Measurements from ENCODE around the gene FSTL1. TPM values are rescaled to one million over a fixed set of nuclear protein-coding genes. Genes with fewer than 3 reads are reported as not detected.
A peak's percentile ranks its signal among the peaks of the same experiment; 100 is the strongest.

The FSTL1 gene
- total and polyA plus RNA-seq, 7 experiments from 2014 or later: 0.05 to 0.58 (median 0.29) TPM; not detected in 3

- H3K27me3 Mint-ChIP-seq: peaks cover 0 to 7% (median 6%) of the 10 kb centered on the region in 5 donors
- H3K36me3 ChIP-seq (ENCODE audit: control insufficient read depth in 2 of 3, insufficient read depth in 3 of 3, low read length in 3 of 3): no peaks in the 10 kb centered on the region
- H3K4me1 Mint-ChIP-seq: peaks cover 16 to 24% (median 18%) of the 10 kb centered on the region in 7 donors
- H3K27ac Mint-ChIP-seq: peak overlapping the region in 6 of 9 donors; percentile 13 to 65 (median 20)
- peak overlapping the region in 9 of 10 donors; percentile 80 to 89 (median 88) for H3K4me3 Mint-ChIP-seq
- H3K27ac ChIP-seq (ENCODE audit: low read depth, low read length): no peak overlapping the region
- ATAC-seq (peak; percentile 6), DNase-seq (no peak)
- intact Hi-C loops (cut with micrococcal nuclease): loop anchor here (1.0 to 5.0 kb wide), 13 partner anchors 68 to 1534 kb away; partner anchors contain the start of genes LRRC58 (in 2 of the 2), GSK3B (in 1 of the 2), GTF2E1 (in 1 of the 2) and RABL3 (in 1 of the 2)
- no peaks in the 10 kb centered on the region for H3K9me3 ChIP-seq (ENCODE audit: control insufficient read depth in 2 of 3, low read length in 3 of 3)
- no peaks in the 10 kb centered on the region for H3K9me3 Mint-ChIP-seq
- no peaks in the 10 kb centered on the region for H3K4me1 ChIP-seq (ENCODE audit: control insufficient read depth in 2 of 2, insufficient read depth in 2 of 2, low read length in 2 of 2)
- ChIA-PET CTCF (interaction anchor here (0.5 to 4.4 kb wide), 19 partner anchors 10 to 1685 kb away, joined by 3 to 69 read pairs (median 4); partner anchors contain the start of gene LRRC58), POLR2A (interaction anchor here (1.1 kb wide), 1 partner anchor 322 kb away, joined by 4 read pairs; no protein-coding TSS in a partner anchor)
- H3K4me3 ChIP-seq (ENCODE audit: low read length): peak overlapping the region; percentile 72
- no peaks in the 10 kb centered on the region for H3K27me3 ChIP-seq (ENCODE audit: control insufficient read depth in 2 of 2, insufficient read depth in 2 of 2, low read length in 2 of 2)
- H3K36me3 Mint-ChIP-seq: no peaks in the 10 kb centered on the region
Measured at GRCh38 chr3:120416868-120417267, 33.9 kb downstream of the FSTL1 start.

- intact Hi-C loops (cut with micrococcal nuclease): loop anchor here (2.0 to 5.0 kb wide), 5 partner anchors 268 to 1533 kb away; partner anchors contain the start of gene GSK3B (in 1 of the 2)
- no peaks in the 10 kb centered on the region for H3K4me1 ChIP-seq (ENCODE audit: control insufficient read depth in 2 of 2, insufficient read depth in 2 of 2, low read length in 2 of 2)
- Mint-ChIP-seq H3K27me3 (peaks cover 0 to 9% (median 6%) of the 10 kb centered on the region in 5 donors), H3K4me3 (peak overlapping the region in 1 of 10 donors; percentile 45), H3K36me3 (no peaks in the 10 kb centered on the region), H3K9me3 (no peaks in the 10 kb centered on the region), H3K4me1 (peaks cover 16 to 24% (median 18%) of the 10 kb centered on the region in 7 donors), H3K27ac (no peak overlapping the region)
- no peaks in the 10 kb centered on the region for H3K36me3 ChIP-seq (ENCODE audit: control insufficient read depth in 2 of 3, insufficient read depth in 3 of 3, low read length in 3 of 3)
- H3K27me3 ChIP-seq (ENCODE audit: control insufficient read depth in 2 of 2, insufficient read depth in 2 of 2, low read length in 2 of 2): no peaks in the 10 kb centered on the region
- H3K4me3 ChIP-seq (ENCODE audit: low read length): no peak overlapping the region
- H3K9me3 ChIP-seq (ENCODE audit: control insufficient read depth in 2 of 3, low read length in 3 of 3): no peaks in the 10 kb centered on the region
- ChIA-PET POLR2A (no interaction called here), CTCF (interaction anchor here (0.8 to 4.4 kb wide), 3 partner anchors 136 to 524 kb away, joined by 3 to 69 read pairs (median 3); no protein-coding TSS in a partner anchor)
- ATAC-seq (no peak), DNase-seq (no peak)
- H3K27ac ChIP-seq (ENCODE audit: low read depth, low read length): no peak overlapping the region
Measured at GRCh38 chr3:120415756-120416155, 35.0 kb downstream of the FSTL1 start.

DNA sequence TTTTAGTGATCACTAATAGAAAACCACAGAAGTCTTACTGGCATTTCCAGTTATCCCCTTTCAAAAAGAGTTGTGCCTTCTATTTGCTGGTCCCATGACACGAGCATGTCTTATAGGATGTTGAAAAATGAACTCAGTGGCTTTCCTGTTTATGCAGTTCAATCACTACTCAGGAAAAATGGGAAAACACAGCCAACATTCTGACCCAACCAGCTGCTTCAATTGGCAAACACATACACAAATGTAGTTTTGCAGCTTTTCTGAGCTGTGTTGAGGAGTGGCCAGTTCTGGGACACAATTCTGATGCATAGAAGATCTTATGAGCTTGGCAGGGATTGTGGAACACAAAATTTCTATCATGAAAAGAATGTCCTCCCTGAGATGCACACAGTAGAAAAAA is 40.3 kb downstream of the FSTL1 start:
- Mint-ChIP-seq H3K9me3 (no peaks in the 10 kb centered on the region), H3K36me3 (no peaks in the 10 kb centered on the region), H3K4me1 (peaks cover 0 to 1% (median 0%) of the 10 kb centered on the region in 7 donors), H3K27ac (no peak overlapping the region), H3K27me3 (peaks cover 0 to 3% (median 0%) of the 10 kb centered on the region in 5 donors), H3K4me3 (no peak overlapping the region)
- Histone ChIP-seq H3K9me3 (ENCODE audit: control insufficient read depth in 2 of 3, low read length in 3 of 3) (no peaks in the 10 kb centered on the region), H3K27me3 (ENCODE audit: control insufficient read depth in 2 of 2, insufficient read depth in 2 of 2, low read length in 2 of 2) (no peaks in the 10 kb centered on the region), H3K4me3 (ENCODE audit: low read length) (no peak overlapping the region), H3K4me1 (ENCODE audit: control insufficient read depth in 2 of 2, insufficient read depth in 2 of 2, low read length in 2 of 2) (no peaks in the 10 kb centered on the region), H3K27ac (ENCODE audit: low read depth, low read length) (no peak overlapping the region), H3K36me3 (ENCODE audit: control insufficient read depth in 2 of 3, insufficient read depth in 3 of 3, low read length in 3 of 3) (no peaks in the 10 kb centered on the region)
- DNase-seq (no peak), ATAC-seq (no peak)
- ChIA-PET CTCF (no interaction called here), POLR2A (interaction anchor here (0.6 kb wide), 1 partner anchor 301 kb away, joined by 5 read pairs; no protein-coding TSS in a partner anchor)
- intact Hi-C loops (cut with micrococcal nuclease): no loop called here

DNA sequence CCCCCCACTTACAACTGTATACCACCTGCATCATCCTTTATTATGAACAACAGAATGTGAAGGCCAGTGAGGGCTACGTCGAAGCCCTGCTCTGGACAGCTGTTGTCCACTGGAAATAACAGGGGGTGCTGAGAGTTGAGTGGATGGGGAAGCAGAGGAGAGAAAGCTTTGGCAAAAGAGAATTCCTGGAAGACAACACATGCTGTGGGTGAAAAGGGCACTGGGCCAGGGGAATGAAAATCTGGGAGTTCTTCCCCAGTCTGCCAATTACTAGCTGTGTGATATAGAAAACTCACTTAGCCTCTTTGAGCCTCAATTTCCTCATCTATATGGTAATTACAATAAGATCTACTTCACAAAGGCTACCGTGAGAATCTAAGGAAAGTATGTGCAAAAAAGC is 40.7 kb downstream of the FSTL1 start:
- no peaks in the 10 kb centered on the region for H3K4me1 ChIP-seq (ENCODE audit: control insufficient read depth in 2 of 2, insufficient read depth in 2 of 2, low read length in 2 of 2)
- intact Hi-C loops (cut with micrococcal nuclease): no loop called here
- H3K4me3 ChIP-seq (ENCODE audit: low read length): no peak overlapping the region
- H3K27me3 ChIP-seq (ENCODE audit: control insufficient read depth in 2 of 2, insufficient read depth in 2 of 2, low read length in 2 of 2): no peaks in the 10 kb centered on the region
- Mint-ChIP-seq H3K9me3 (no peaks in the 10 kb centered on the region), H3K36me3 (no peaks in the 10 kb centered on the region), H3K4me3 (no peak overlapping the region), H3K27ac (no peak overlapping the region), H3K27me3 (peaks cover 0 to 3% (median 0%) of the 10 kb centered on the region in 5 donors), H3K4me1 (peaks cover 0 to 1% (median 0%) of the 10 kb centered on the region in 7 donors)
- ChIA-PET POLR2A (interaction anchor here (0.6 kb wide), 1 partner anchor 301 kb away, joined by 5 read pairs; no protein-coding TSS in a partner anchor), CTCF (interaction anchor here (1.0 kb wide), 1 partner anchor 8 kb away, joined by 4 read pairs; no protein-coding TSS in a partner anchor)
- no peaks in the 10 kb centered on the region for H3K9me3 ChIP-seq (ENCODE audit: control insufficient read depth in 2 of 3, low read length in 3 of 3)
- DNase-seq: no peak
- no peak overlapping the region for H3K27ac ChIP-seq (ENCODE audit: low read depth, low read length)
- no peaks in the 10 kb centered on the region for H3K36me3 ChIP-seq (ENCODE audit: control insufficient read depth in 2 of 3, insufficient read depth in 3 of 3, low read length in 3 of 3)
- ATAC-seq: no peak

GRCh38 chr3:120407508-120408287 is 43.1 kb downstream of the FSTL1 start:
- ChIA-PET POLR2A (interaction anchor here (0.5 kb wide), 1 partner anchor 1461 kb away, joined by 4 read pairs; no protein-coding TSS in a partner anchor), CTCF (no interaction called here)
- DNase-seq (no peak), ATAC-seq (no peak)
- intact Hi-C loops (cut with micrococcal nuclease): no loop called here
- no peaks in the 10 kb centered on the region for H3K9me3 Mint-ChIP-seq
- H3K4me3 Mint-ChIP-seq: no peak overlapping the region
- H3K4me3 ChIP-seq (ENCODE audit: low read length): no peak overlapping the region
- no peak overlapping the region for H3K27ac ChIP-seq (ENCODE audit: low read depth, low read length)
- H3K36me3 Mint-ChIP-seq: no peaks in the 10 kb centered on the region
- H3K4me1 Mint-ChIP-seq: peaks cover 0 to 1% (median 0%) of the 10 kb centered on the region in 7 donors
- no peaks in the 10 kb centered on the region for H3K36me3 ChIP-seq (ENCODE audit: control insufficient read depth in 2 of 3, insufficient read depth in 3 of 3, low read length in 3 of 3)
- peaks cover 0 to 3% (median 0%) of the 10 kb centered on the region in 5 donors for H3K27me3 Mint-ChIP-seq
- no peaks in the 10 kb centered on the region for H3K9me3 ChIP-seq (ENCODE audit: control insufficient read depth in 2 of 3, low read length in 3 of 3)
- H3K27me3 ChIP-seq (ENCODE audit: control insufficient read depth in 2 of 2, insufficient read depth in 2 of 2, low read length in 2 of 2): no peaks in the 10 kb centered on the region
- H3K4me1 ChIP-seq (ENCODE audit: control insufficient read depth in 2 of 2, insufficient read depth in 2 of 2, low read length in 2 of 2): no peaks in the 10 kb centered on the region
- H3K27ac Mint-ChIP-seq: no peak overlapping the region

- H3K27me3 ChIP-seq (ENCODE audit: control insufficient read depth in 2 of 2, insufficient read depth in 2 of 2, low read length in 2 of 2): no peaks in the 10 kb centered on the region
- Mint-ChIP-seq H3K27me3 (no peaks in the 10 kb centered on the region), H3K36me3 (no peaks in the 10 kb centered on the region), H3K4me3 (no peak overlapping the region), H3K27ac (no peak overlapping the region), H3K9me3 (no peaks in the 10 kb centered on the region), H3K4me1 (peaks cover 0 to 1% (median 0%) of the 10 kb centered on the region in 7 donors)
- ATAC-seq (no peak), DNase-seq (no peak)
- no peak overlapping the region for H3K27ac ChIP-seq (ENCODE audit: low read depth, low read length)
- no peak overlapping the region for H3K4me3 ChIP-seq (ENCODE audit: low read length)
- CTCF ChIA-PET: no interaction called here
- POLR2A ChIA-PET: interaction anchor here (0.6 kb wide), 1 partner anchor 138 kb away, joined by 3 read pairs; no protein-coding TSS in a partner anchor
- intact Hi-C loops (cut with micrococcal nuclease): no loop called here
- H3K4me1 ChIP-seq (ENCODE audit: control insufficient read depth in 2 of 2, insufficient read depth in 2 of 2, low read length in 2 of 2): no peaks in the 10 kb centered on the region
- no peaks in the 10 kb centered on the region for H3K9me3 ChIP-seq (ENCODE audit: control insufficient read depth in 2 of 3, low read length in 3 of 3)
- H3K36me3 ChIP-seq (ENCODE audit: control insufficient read depth in 2 of 3, insufficient read depth in 3 of 3, low read length in 3 of 3): no peaks in the 10 kb centered on the region
Measured at GRCh38 chr3:120404876-120405275, 45.9 kb downstream of the FSTL1 start.

Measured in naive thymus-derived CD4-positive, alpha-beta T cell (primary cell).